Measurements from ENCODE around the gene PNPLA7. TPM values are rescaled to one million over a fixed set of nuclear protein-coding genes. Genes with fewer than 3 reads are reported as not detected.

Gene PNPLA7
- total and polyA plus RNA-seq, 2 of the 4 experiments (the other 2 are of a cell fraction) = under 0.01 to 0.89 TPM

GRCh38 chr9:137499416-137499815 is 50.8 kb downstream of the PNPLA7 start:
- Histone ChIP-seq H3K9me3 (ENCODE audit: control insufficient read depth, insufficient read depth, low read length) (no peaks in the 10 kb centered on the region), H3K27ac (ENCODE audit: insufficient read depth, low read length) (no peak overlapping the region), H2BK120ac (ENCODE audit: low read depth, low read length) (no peak overlapping the region), H2BK20ac (ENCODE audit: low read depth, low read length) (no peak overlapping the region), H4K8ac (ENCODE audit: low read depth in 2 of 2, low read length in 2 of 2) (no peak overlapping the region), H4K91ac (ENCODE audit: insufficient read depth, low read depth, low read length) (no peak overlapping the region), H3K14ac (replicated peaks; ENCODE audit: low read depth, low read length) (no peak overlapping the region), H2AK5ac (ENCODE audit: low read depth, low read length) (no peak overlapping the region), H4K20me1 (ENCODE audit: insufficient read depth, low read length) (no peaks in the 10 kb centered on the region), H3K27me3 (ENCODE audit: control insufficient read depth, insufficient read depth, low read length) (peaks cover 2% of the 10 kb centered on the region; the same call in 1 of the 2 replicates), H3K4me1 (ENCODE audit: control insufficient read depth, insufficient read depth, low read length) (no peaks in the 10 kb centered on the region), H2AK9ac (replicated peaks; ENCODE audit: low read depth, low read length, poor library complexity) (no peak overlapping the region), H2BK5ac (ENCODE audit: low read depth, low read length, poor library complexity, severe bottlenecking) (no peak overlapping the region), H3K18ac (ENCODE audit: low read depth, low read length) (no peak overlapping the region), H3K4me3 (ENCODE audit: insufficient read depth, low read depth, low read length) (no peak overlapping the region), H3K56ac (ENCODE audit: extremely low read depth, insufficient read depth, low read length) (no peak overlapping the region), H3K79me1 (ENCODE audit: low read depth in 1 of 2, low read length in 2 of 2) (no peaks in the 10 kb centered on the region), H3K23ac (ENCODE audit: low read depth, low read length) (no peak overlapping the region), H3K9ac (ENCODE audit: low read depth, low read length) (no peak overlapping the region), H2AFZ (replicated peaks; ENCODE audit: low read length, poor library complexity) (no peak overlapping the region), H2BK15ac (ENCODE audit: low read depth, low read length) (no peak overlapping the region), H3K4ac (ENCODE audit: low read depth, low read length) (no peak overlapping the region), H3K36me3 (ENCODE audit: control insufficient read depth, insufficient read depth, low read length) (no peaks in the 10 kb centered on the region), H3K9me1 (ENCODE audit: insufficient read depth, low read length) (no peaks in the 10 kb centered on the region), H3K4me2 (ENCODE audit: low read depth, low read length) (no peak overlapping the region), H4K5ac (ENCODE audit: low read depth, low read length) (no peak overlapping the region)
- TF ChIP-seq RAD21 (IDR thresholded peaks at IDR 0.05; ENCODE audit: low read length) (no peak), CHD1 (IDR thresholded peaks at IDR 0.05; ENCODE audit: low read depth, low read length) (no peak), CEBPB (IDR thresholded peaks at IDR 0.05; ENCODE audit: low read depth, low read length) (no peak), MAFK (IDR thresholded peaks at IDR 0.05; ENCODE audit: low read depth, low read length) (no peak), SMC3 (IDR thresholded peaks at IDR 0.05; ENCODE audit: low read depth, low read length) (no peak), RCOR1 (IDR thresholded peaks at IDR 0.05; ENCODE audit: insufficient replicate concordance, low read length) (no peak), CTCF (conservative IDR thresholded peaks at IDR 0.05; ENCODE audit: low read depth, low read length) (no peak), RFX5 (IDR thresholded peaks at IDR 0.05; ENCODE audit: low read depth, low read length) (no peak), MXI1 (IDR thresholded peaks at IDR 0.05; ENCODE audit: borderline replicate concordance, low read depth, low read length) (no peak), BHLHE40 (IDR thresholded peaks at IDR 0.05; ENCODE audit: low read depth, low read length) (no peak), NFE2L2 (IDR thresholded peaks at IDR 0.05; ENCODE audit: low read depth, low read length) (no peak), POLR2A (IDR thresholded peaks at IDR 0.05; ENCODE audit: low read depth, low read length) (no peak), FOS (IDR thresholded peaks at IDR 0.05; ENCODE audit: low read depth, low read length) (no peak), MAZ (IDR thresholded peaks at IDR 0.05; ENCODE audit: borderline replicate concordance, low read depth, low read length) (no peak)
- TF ChIP-seq, protein P1, sequence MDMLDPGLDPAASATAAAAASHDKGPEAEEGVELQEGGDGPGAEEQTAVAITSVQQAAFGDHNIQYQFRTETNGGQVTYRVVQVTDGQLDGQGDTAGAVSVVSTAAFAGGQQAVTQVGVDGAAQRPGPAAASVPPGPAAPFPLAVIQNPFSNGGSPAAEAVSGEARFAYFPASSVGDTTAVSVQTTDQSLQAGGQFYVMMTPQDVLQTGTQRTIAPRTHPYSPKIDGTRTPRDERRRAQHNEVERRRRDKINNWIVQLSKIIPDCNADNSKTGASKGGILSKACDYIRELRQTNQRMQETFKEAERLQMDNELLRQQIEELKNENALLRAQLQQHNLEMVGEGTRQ (IDR thresholded peaks at IDR 0.05; ENCODE audit: low read depth, low read length) = no peak
- TF ChIP-seq, protein P2, sequence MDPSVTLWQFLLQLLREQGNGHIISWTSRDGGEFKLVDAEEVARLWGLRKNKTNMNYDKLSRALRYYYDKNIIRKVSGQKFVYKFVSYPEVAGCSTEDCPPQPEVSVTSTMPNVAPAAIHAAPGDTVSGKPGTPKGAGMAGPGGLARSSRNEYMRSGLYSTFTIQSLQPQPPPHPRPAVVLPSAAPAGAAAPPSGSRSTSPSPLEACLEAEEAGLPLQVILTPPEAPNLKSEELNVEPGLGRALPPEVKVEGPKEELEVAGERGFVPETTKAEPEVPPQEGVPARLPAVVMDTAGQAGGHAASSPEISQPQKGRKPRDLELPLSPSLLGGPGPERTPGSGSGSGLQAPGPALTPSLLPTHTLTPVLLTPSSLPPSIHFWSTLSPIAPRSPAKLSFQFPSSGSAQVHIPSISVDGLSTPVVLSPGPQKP (IDR thresholded peaks at IDR 0.05; ENCODE audit: borderline replicate concordance, low read depth, low read length) = no peak
- 79% methylated on average over 3 of the region's 16 CpGs; no CpG with 5 or more reads in 1 of the 2 experiments for WGBS, 2 experiments (ENCODE audit: extremely low coverage in 2 of 2, insufficient read length in 1 of 2)
- intact Hi-C loops (cut with micrococcal nuclease) = no loop called here
- DNase-seq (no peak), ATAC-seq (ENCODE audit: low read depth) (no peak)
- in situ Hi-C loops (cut with MboI; ENCODE audit: low sequenced_read_pairs) = no loop called here
- dilution Hi-C loops (cut with HindIII; ENCODE audit: low sequenced_read_pairs, unreplicated experiment) = no loop called here
- ChIA-PET CTCF (interaction anchor here (0.7 kb wide), 1 partner anchor 20 kb away, joined by 6 read pairs; no protein-coding TSS in a partner anchor), POLR2A (ENCODE audit: unreplicated experiment) (no interaction called here)
- no TSS peak for BruUV-seq (replicated peaks)

Data from IMR-90 (cell line).